Bronchial epithelial cell (primary cell): ENCODE data around the gene TLCD4. TPM values are rescaled to one million over a fixed set of nuclear protein-coding genes. Genes with fewer than 3 reads are reported as not detected.
"Not testable (repeated sequence)": the region's sequence is repeated elsewhere in the genome, so short reads cannot be mapped to it uniquely, and the experiment has no call there.

Source experiments
- DNase-seq: peaks from one replicate; pipeline ENCODE4 v3.0.0-alpha.2; 2010; ENCODE audit warnings: low read depth
- FAIRE-seq: peaks from 2 replicates; lab custom pipeline; 2011; peaks lifted over from hg19 to GRCh38; lab: Jason Lieb, UNC
- H3K27me3 ChIP-seq: 2 replicates; pipeline ENCODE4 v1.5.1; 2011; ENCODE audit warnings: low read length; ENCODE audit not compliant: control insufficient read depth, insufficient read depth
- H3K36me3 ChIP-seq: 2 replicates; pipeline ENCODE4 v1.5.1; 2011; ENCODE audit warnings: low read length; ENCODE audit not compliant: control insufficient read depth, insufficient read depth
- H3K4me3 ChIP-seq: 2 replicates; pipeline ENCODE4 v1.5.1; 2011; ENCODE audit warnings: mild to moderate bottlenecking, low read depth, low read length, control low read depth
- CTCF ChIP-seq: IDR thresholded peaks from 2 replicates; pipeline ENCODE4 v1.5.1; 2011; ENCODE audit warnings: mild to moderate bottlenecking, moderate library complexity, low read length, control low read depth, inconsistent platforms; ENCODE audit not compliant: insufficient read depth, severe bottlenecking
- total RNA-seq: library from RNA; depleted of rRNA; stranded (reverse); fragments of >200 nt; gene quantifications from 2 replicates; pipeline ENCODE4 v1.2.1, GENCODE V29; 2014

The TLCD4 gene
- total RNA-seq, 1 donor from 2014 or later, result 0.53 TPM

- no peaks in the 10 kb centered on the region for H3K36me3 ChIP-seq
- no peaks in the 10 kb centered on the region for H3K27me3 ChIP-seq
- FAIRE-seq (no peak), DNase-seq (peak; percentile 36)
- TF ChIP-seq CTCF, result peak; percentile 66
- no peak overlapping the region for H3K4me3 ChIP-seq
Measured at GRCh38 chr1:95084317-95085176, 32.6 kb upstream of the TLCD4 start.

- no peak for FAIRE-seq
Measured at GRCh38 chr1:95085376-95085775, 31.8 kb upstream of the TLCD4 start.

GRCh38 chr1:95086949-95087533 is 30.1 kb upstream of the TLCD4 start:
- Histone ChIP-seq H3K27me3 (no peaks in the 10 kb centered on the region), H3K4me3 (no peak overlapping the region), H3K36me3 (no peaks in the 10 kb centered on the region)
- no peak for TF ChIP-seq CTCF
- DNase-seq, result peak; percentile 62
- no peak for FAIRE-seq

More at GRCh38 chr1:95085376-95085775, 31.8 kb upstream of the TLCD4 start:
- TF ChIP-seq CTCF, result no peak
- DNase-seq, result no peak
- H3K36me3 ChIP-seq, result no peaks in the 10 kb centered on the region
- no peak overlapping the region for H3K4me3 ChIP-seq
- H3K27me3 ChIP-seq, result no peaks in the 10 kb centered on the region

GRCh38 chr1:95088303-95088702 is 28.9 kb upstream of the TLCD4 start:
- no peak for DNase-seq
- H3K4me3 ChIP-seq, result no peak overlapping the region
- no peak for TF ChIP-seq CTCF
- FAIRE-seq, result no peak
- H3K27me3 ChIP-seq, result no peaks in the 10 kb centered on the region
- no peaks in the 10 kb centered on the region for H3K36me3 ChIP-seq

GRCh38 chr1:95089650-95090287 is 27.4 kb upstream of the TLCD4 start:
- no peak for FAIRE-seq
- no peak for DNase-seq
- H3K4me3 ChIP-seq, result no peak overlapping the region
- no peaks in the 10 kb centered on the region for H3K36me3 ChIP-seq
- no peaks in the 10 kb centered on the region for H3K27me3 ChIP-seq
- no peak for TF ChIP-seq CTCF

- not testable (repeated sequence) for H3K27me3 ChIP-seq, H3K4me3 ChIP-seq, DNase-seq, H3K36me3 ChIP-seq, FAIRE-seq
Measured at GRCh38 chr1:95091290-95091689, 25.9 kb upstream of the TLCD4 start.

GRCh38 chr1:95092891-95093290 is 24.3 kb upstream of the TLCD4 start:
- not testable (repeated sequence) for H3K36me3 ChIP-seq, FAIRE-seq, H3K27me3 ChIP-seq, H3K4me3 ChIP-seq, DNase-seq
